GM06990 (cell line): ENCODE measurements around the gene TAF3.

Experiments
- DNase-seq: peaks from one replicate; pipeline ENCODE4 v3.0.0-alpha.2; 2011; ENCODE audit not compliant: insufficient read length; ENCODE audit errors: extremely low read depth
- H3K27me3 ChIP-seq: replicated peaks from 2 replicates; pipeline ENCODE4 v1.6.0; 2011; ENCODE audit warnings: low read length; ENCODE audit not compliant: control insufficient read depth, insufficient read depth
- H3K36me3 ChIP-seq: 2 replicates; pipeline ENCODE4 v1.5.1; 2011; ENCODE audit warnings: low read length; ENCODE audit not compliant: control insufficient read depth, insufficient read depth
- H3K4me3 ChIP-seq: replicated peaks from 2 replicates; pipeline ENCODE4 v1.5.1; 2011; ENCODE audit warnings: low read depth, mild to moderate bottlenecking, control low read depth, low read length
- CTCF ChIP-seq: IDR thresholded peaks from 2 replicates; pipeline ENCODE4 v1.5.1; 2011; ENCODE audit warnings: low read length, control low read depth, mild to moderate bottlenecking, inconsistent platforms; ENCODE audit not compliant: insufficient read depth, poor library complexity, severe bottlenecking

The TAF3 gene

GRCh38 chr10:7941576-7941975 is 123.3 kb downstream of the TAF3 start:
- no peaks in the 10 kb centered on the region for H3K27me3 ChIP-seq
- H3K4me3 ChIP-seq: no peak overlapping the region
- H3K36me3 ChIP-seq: no peaks in the 10 kb centered on the region
- DNase-seq: no peak
- no peak for TF ChIP-seq CTCF

DNA sequence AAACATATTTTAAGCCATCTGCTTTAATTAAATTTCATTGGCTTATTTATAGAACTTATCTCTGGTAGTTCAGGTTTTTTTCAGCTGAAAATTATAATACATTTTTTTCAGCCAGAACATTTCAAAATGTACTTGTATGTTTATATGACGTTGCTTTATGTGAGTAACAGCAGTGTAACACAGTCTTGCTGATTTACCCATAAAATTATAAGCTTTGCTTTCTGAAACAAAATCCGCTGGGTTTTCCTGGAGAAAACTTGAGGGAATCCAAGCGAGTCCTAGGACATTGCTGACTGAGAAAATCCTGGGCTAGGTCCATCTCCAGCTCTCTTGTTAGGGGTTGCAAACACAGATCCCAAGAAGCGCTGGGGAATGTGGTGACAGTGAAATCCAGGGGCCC is 124.0 kb downstream of the TAF3 start:
- Histone ChIP-seq H3K4me3 (no peak overlapping the region), H3K27me3 (no peaks in the 10 kb centered on the region), H3K36me3 (no peaks in the 10 kb centered on the region)
- no peak for TF ChIP-seq CTCF
- no peak for DNase-seq

DNA sequence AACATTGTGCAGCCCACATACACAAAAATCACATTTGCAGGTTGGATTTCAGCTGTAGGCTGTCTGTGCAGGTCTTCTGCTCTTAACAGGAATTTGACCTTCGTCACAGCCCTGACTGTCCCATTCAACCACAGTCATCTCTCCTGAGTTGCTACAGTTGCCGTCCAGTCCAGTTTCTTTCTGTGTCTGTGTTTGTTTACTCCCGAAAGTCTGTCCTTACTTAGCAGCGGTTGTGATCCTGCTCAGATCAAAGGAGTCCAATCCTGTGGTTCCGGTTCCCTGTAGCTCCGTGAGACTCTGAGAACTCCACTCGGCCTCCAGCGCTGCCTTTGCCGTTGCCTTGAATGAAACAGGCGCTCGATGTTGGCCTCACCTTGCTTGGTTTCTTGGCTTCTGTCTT is 124.6 kb downstream of the TAF3 start:
- no peaks in the 10 kb centered on the region for H3K27me3 ChIP-seq
- H3K4me3 ChIP-seq: no peak overlapping the region
- no peak for DNase-seq
- TF ChIP-seq CTCF: no peak
- H3K36me3 ChIP-seq: no peaks in the 10 kb centered on the region

DNA sequence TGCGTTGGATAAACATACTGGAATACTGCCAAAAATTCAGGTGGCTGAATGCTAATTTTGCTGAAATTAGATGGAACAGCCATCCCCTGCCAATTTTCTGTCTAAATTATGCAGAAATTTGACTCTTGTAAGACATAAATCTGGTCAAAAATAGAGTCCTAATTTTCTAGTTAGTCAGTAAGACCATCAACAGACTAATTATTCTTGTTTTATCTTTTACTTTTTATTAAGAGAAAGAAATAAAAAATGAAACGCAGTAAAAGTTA is 125.8 kb downstream of the TAF3 start:
- TF ChIP-seq CTCF: no peak
- Histone ChIP-seq H3K27me3 (no peaks in the 10 kb centered on the region), H3K4me3 (no peak overlapping the region), H3K36me3 (no peaks in the 10 kb centered on the region)
- no peak for DNase-seq

GRCh38 chr10:7944537-7944936 is 126.2 kb downstream of the TAF3 start:
- no peaks in the 10 kb centered on the region for H3K27me3 ChIP-seq
- no peak overlapping the region for H3K4me3 ChIP-seq
- TF ChIP-seq CTCF: no peak
- no peak for DNase-seq
- H3K36me3 ChIP-seq: no peaks in the 10 kb centered on the region

DNA sequence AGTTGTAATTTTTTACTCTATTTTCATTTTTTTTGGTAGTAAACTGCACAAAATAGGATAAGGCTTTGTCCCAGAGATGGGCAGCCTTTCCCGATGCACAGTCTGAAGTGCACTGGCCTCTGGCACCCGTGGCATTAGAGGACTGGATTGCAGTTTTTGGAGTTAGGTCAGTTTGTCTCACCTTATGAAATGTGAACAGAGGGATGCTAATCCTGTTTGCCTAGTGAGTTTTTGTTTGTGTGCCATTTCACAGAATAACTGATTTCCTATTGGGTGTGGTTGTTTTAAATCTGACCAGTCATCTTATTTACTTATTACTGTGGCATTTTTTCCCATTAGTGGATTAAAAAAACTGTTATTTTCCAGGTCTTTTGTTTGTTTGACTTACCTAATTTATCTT is 126.7 kb downstream of the TAF3 start:
- DNase-seq: no peak

More for the DNA sequence above, 126.7 kb downstream of the TAF3 start:
- TF ChIP-seq CTCF: no peak
- Histone ChIP-seq H3K27me3 (no peaks in the 10 kb centered on the region), H3K4me3 (no peak overlapping the region), H3K36me3 (no peaks in the 10 kb centered on the region)
